H1 (cell line): ENCODE measurements around the gene TANC1. TPM values are rescaled to one million over a fixed set of nuclear protein-coding genes. Genes with fewer than 3 reads are reported as not detected.

Experiments
- BRCA1 ChIP-seq: IDR thresholded peaks from 2 replicates; pipeline ENCODE4 v1.6.1; 2012; ENCODE audit warnings: low read depth, low read length, improper control_type of control experiment
- CREB1 ChIP-seq: IDR thresholded peaks from 2 replicates; pipeline ENCODE4 v1.6.1; 2012; ENCODE audit warnings: inconsistent platforms
- EGR1 ChIP-seq: IDR thresholded peaks from 2 replicates; pipeline ENCODE4 v1.6.1; 2011; ENCODE audit warnings: low read depth, low read length, borderline replicate concordance
- KDM4A ChIP-seq: IDR thresholded peaks from one replicate; pipeline ENCODE4 v1.7.1; 2012; ENCODE audit warnings: low read depth, mild to moderate bottlenecking, moderate library complexity, low read length, inconsistent platforms; ENCODE audit not compliant: severe bottlenecking
- POLR2A ChIP-seq, 2 experiments: IDR thresholded peaks; 1 replicate in 1 of 2; 2 replicates in 1 of 2; pipeline ENCODE4 v1.6.1; 2011; ENCODE audit warnings: low read depth in 2 of 2, low read length in 2 of 2, mild to moderate bottlenecking in 2 of 2; ENCODE audit errors: control extremely low read depth in 1 of 2
- TAF1 ChIP-seq: IDR thresholded peaks from 2 replicates; pipeline ENCODE4 v1.6.1; 2011; ENCODE audit warnings: mild to moderate bottlenecking, low read depth, low read length
- polyA plus RNA-seq, 7 experiments: library from polyadenylated mRNA; depleted of rRNA in 3 of 7; stranded (reverse) in 5 of 7; unstranded in 2 of 7; fragments of >200 nt in 5 of 7; fragments of 200-250 nt in 2 of 7; gene quantifications; 1 replicate in 5 of 7; 2 replicates in 1 of 7; 4 replicates in 1 of 7; pipeline versions ENCODE4 v1.2.1 to v1.2.3, GENCODE V29; 2011 to 2013; ENCODE audit warnings: missing spikeins in 2 of 7, mixed read lengths in 2 of 7
- total RNA-seq: library from RNA; stranded (reverse); fragmentation: NEBNext Ultra II Directional; extraction: Animal tissue kit (Norgen Biotek cat#: 25700); gene quantifications from 2 replicates; pipeline ENCODE4 v1.2.1, GENCODE V29; 2021

Gene TANC1
- total and polyA plus RNA-seq, 2 of the 8 experiments (the other 6 are each of a cell fraction or from before 2014, with no cell fraction given), result 4.1 to 7.6 TPM

DNA sequence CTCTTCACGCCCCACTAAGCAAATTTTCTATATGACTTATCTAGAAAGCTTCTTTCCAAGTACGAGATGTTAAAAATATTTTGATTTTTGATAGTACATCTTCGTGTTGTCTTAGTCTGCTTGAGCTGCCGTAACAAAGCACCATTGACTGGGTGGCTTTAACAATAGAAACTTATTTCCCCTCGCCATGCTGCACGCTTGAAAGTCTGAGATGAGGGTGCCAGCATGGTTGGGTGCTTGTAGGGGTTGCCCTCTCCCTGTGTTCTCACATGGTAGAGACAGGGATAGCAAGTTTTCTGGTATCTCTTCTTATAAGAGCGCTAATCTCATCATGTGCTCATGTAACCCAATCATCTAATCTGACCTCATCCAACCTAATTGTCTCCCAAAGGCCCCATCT, 106.2 kb downstream of the TANC1 start (continued):
- TF ChIP-seq CREB1 (no peak), POLR2A (IDR thresholded peaks at IDR 0.05; ENCODE audit: control extremely low read depth in 1 of 2, low read depth in 2 of 2, low read length in 2 of 2) (no peak), TAF1 (no peak), EGR1 (no peak), BRCA1 (no peak), KDM4A (no peak)
